Adipocyte (in vitro differentiated cells): ENCODE measurements around the gene ACTR5.
A peak's percentile ranks its signal among the peaks of the same experiment; 100 is the strongest.

ENCODE experiments used
- DNase-seq: peaks from one replicate; pipeline ENCODE4 v3.0.0-alpha.2; 2015; ENCODE audit warnings: low read depth
- H3K27me3 ChIP-seq: replicated peaks from 2 replicates; pipeline ENCODE4 v1.7.0; 2013; ENCODE audit warnings: mild to moderate bottlenecking, low read length, moderate library complexity; ENCODE audit not compliant: control insufficient read depth, insufficient read depth
- H3K36me3 ChIP-seq: 2 replicates; pipeline ENCODE4 v1.7.0; 2013; ENCODE audit warnings: low read length, mild to moderate bottlenecking, moderate library complexity; ENCODE audit not compliant: control insufficient read depth, insufficient read depth, severe bottlenecking
- H3K4me1 ChIP-seq: 2 replicates; pipeline ENCODE4 v1.7.0; 2013; ENCODE audit warnings: mild to moderate bottlenecking, low read length, moderate library complexity; ENCODE audit not compliant: control insufficient read depth, insufficient read depth
- H3K4me3 ChIP-seq: 2 replicates; pipeline ENCODE4 v1.7.0; 2013; ENCODE audit warnings: mild to moderate bottlenecking, low read length, moderate library complexity
- H3K9ac ChIP-seq: 2 replicates; pipeline ENCODE4 v1.7.0; 2013; ENCODE audit warnings: mild to moderate bottlenecking, low read length, moderate library complexity
- H3K9me3 ChIP-seq: 2 replicates; pipeline ENCODE4 v1.7.0; 2013; ENCODE audit warnings: mild to moderate bottlenecking, low read length, moderate library complexity; ENCODE audit not compliant: control insufficient read depth

ACTR5 gene

GRCh38 chr20:38748097-38748860, at the start of gene ACTR5:
Gene ACTR5, plus strand, starts transcription at chr20:38748460. Its CDS starts 19 bp downstream, at chr20:38748479.
- DNase-seq = peak; percentile 96
- H3K4me1 ChIP-seq = peaks cover 12% of the 10 kb centered on the region
- peaks cover 11% of the 10 kb centered on the region for H3K36me3 ChIP-seq
- H3K9ac ChIP-seq = peak within 1 kb of the TSS; percentile 91
- H3K4me3 ChIP-seq = peak within 1 kb of the TSS; percentile 95
- no peaks in the 10 kb centered on the region for H3K9me3 ChIP-seq
- peaks cover 14% of the 10 kb centered on the region for H3K27me3 ChIP-seq

GRCh38 chr20:38698541-38698940, 49.7 kb upstream of the ACTR5 start:
- peaks cover 44% of the 10 kb centered on the region for H3K27me3 ChIP-seq
- H3K9me3 ChIP-seq = no peaks in the 10 kb centered on the region
- no peak overlapping the region for H3K9ac ChIP-seq
- H3K36me3 ChIP-seq = no peaks in the 10 kb centered on the region
- H3K4me1 ChIP-seq = no peaks in the 10 kb centered on the region
- H3K4me3 ChIP-seq = no peak overlapping the region
- DNase-seq = no peak

- peaks cover 47% of the 10 kb centered on the region for H3K27me3 ChIP-seq
- H3K4me3 ChIP-seq = no peak overlapping the region
- H3K36me3 ChIP-seq = no peaks in the 10 kb centered on the region
- H3K9ac ChIP-seq = no peak overlapping the region
- no peaks in the 10 kb centered on the region for H3K4me1 ChIP-seq
- no peaks in the 10 kb centered on the region for H3K9me3 ChIP-seq
- DNase-seq = no peak
These were observed 48.1 kb upstream of the ACTR5 start for GRCh38 chr20:38700141-38700540.

- no peak overlapping the region for H3K9ac ChIP-seq
- no peak overlapping the region for H3K4me3 ChIP-seq
- peaks cover 49% of the 10 kb centered on the region for H3K27me3 ChIP-seq
- no peaks in the 10 kb centered on the region for H3K9me3 ChIP-seq
- H3K4me1 ChIP-seq = no peaks in the 10 kb centered on the region
- DNase-seq = no peak
- no peaks in the 10 kb centered on the region for H3K36me3 ChIP-seq
These were observed 47.3 kb upstream of the ACTR5 start for GRCh38 chr20:38700926-38701325.

- no peak overlapping the region for H3K9ac ChIP-seq
- H3K9me3 ChIP-seq = no peaks in the 10 kb centered on the region
- DNase-seq = no peak
- no peaks in the 10 kb centered on the region for H3K4me1 ChIP-seq
- H3K27me3 ChIP-seq = peaks cover 44% of the 10 kb centered on the region
- H3K4me3 ChIP-seq = no peak overlapping the region
- no peaks in the 10 kb centered on the region for H3K36me3 ChIP-seq
These were observed 44.7 kb upstream of the ACTR5 start for GRCh38 chr20:38703526-38703925.

GRCh38 chr20:38704136-38704535, 44.1 kb upstream of the ACTR5 start:
- no peak overlapping the region for H3K9ac ChIP-seq
- no peaks in the 10 kb centered on the region for H3K4me1 ChIP-seq
- no peaks in the 10 kb centered on the region for H3K9me3 ChIP-seq
- no peak overlapping the region for H3K4me3 ChIP-seq
- H3K27me3 ChIP-seq = peaks cover 39% of the 10 kb centered on the region
- no peaks in the 10 kb centered on the region for H3K36me3 ChIP-seq
- DNase-seq = no peak

- no peaks in the 10 kb centered on the region for H3K4me1 ChIP-seq
- peaks cover 43% of the 10 kb centered on the region for H3K27me3 ChIP-seq
- H3K4me3 ChIP-seq = no peak overlapping the region
- no peaks in the 10 kb centered on the region for H3K9me3 ChIP-seq
- no peak for DNase-seq
- no peak overlapping the region for H3K9ac ChIP-seq
- no peaks in the 10 kb centered on the region for H3K36me3 ChIP-seq
These were observed 41.8 kb upstream of the ACTR5 start for GRCh38 chr20:38706509-38706908.

GRCh38 chr20:38714308-38714707, 34.0 kb upstream of the ACTR5 start:
- H3K4me1 ChIP-seq = no peaks in the 10 kb centered on the region
- no peak overlapping the region for H3K4me3 ChIP-seq
- H3K9me3 ChIP-seq = no peaks in the 10 kb centered on the region
- H3K36me3 ChIP-seq = no peaks in the 10 kb centered on the region
- no peak for DNase-seq
- no peak overlapping the region for H3K9ac ChIP-seq
- H3K27me3 ChIP-seq = peaks cover 55% of the 10 kb centered on the region

GRCh38 chr20:38715646-38716045, 32.6 kb upstream of the ACTR5 start:
- no peak overlapping the region for H3K9ac ChIP-seq
- no peak overlapping the region for H3K4me3 ChIP-seq
- peaks cover 65% of the 10 kb centered on the region for H3K27me3 ChIP-seq
- no peaks in the 10 kb centered on the region for H3K4me1 ChIP-seq
- H3K9me3 ChIP-seq = no peaks in the 10 kb centered on the region
- DNase-seq = no peak
- no peaks in the 10 kb centered on the region for H3K36me3 ChIP-seq

GRCh38 chr20:38722683-38723016, 25.6 kb upstream of the ACTR5 start:
- H3K4me3 ChIP-seq = no peak overlapping the region
- H3K36me3 ChIP-seq = no peaks in the 10 kb centered on the region
- DNase-seq = no peak
- H3K9me3 ChIP-seq = peaks cover 5% of the 10 kb centered on the region
- H3K4me1 ChIP-seq = no peaks in the 10 kb centered on the region
- H3K9ac ChIP-seq = no peak overlapping the region
- peaks cover 94% of the 10 kb centered on the region for H3K27me3 ChIP-seq

- Histone ChIP-seq H3K36me3 (no peaks in the 10 kb centered on the region), H3K9me3 (peaks cover 5% of the 10 kb centered on the region), H3K4me3 (no peak overlapping the region), H3K9ac (no peak overlapping the region), H3K4me1 (no peaks in the 10 kb centered on the region), H3K27me3 (peaks cover 94% of the 10 kb centered on the region)
- no peak for DNase-seq
These were observed 25.0 kb upstream of the ACTR5 start for GRCh38 chr20:38723017-38723847.
